TTC549 (cell line): ENCODE results near the gene GMCL1.
"Not testable (repeated sequence)": the region's sequence is repeated elsewhere in the genome, so short reads cannot be mapped to it uniquely, and the experiment has no call there.

Experiments
- FAIRE-seq: peaks from 2 replicates; lab custom pipeline; 2012; peaks lifted over from hg19 to GRCh38; lab: Jason Lieb, UNC

Gene GMCL1

DNA sequence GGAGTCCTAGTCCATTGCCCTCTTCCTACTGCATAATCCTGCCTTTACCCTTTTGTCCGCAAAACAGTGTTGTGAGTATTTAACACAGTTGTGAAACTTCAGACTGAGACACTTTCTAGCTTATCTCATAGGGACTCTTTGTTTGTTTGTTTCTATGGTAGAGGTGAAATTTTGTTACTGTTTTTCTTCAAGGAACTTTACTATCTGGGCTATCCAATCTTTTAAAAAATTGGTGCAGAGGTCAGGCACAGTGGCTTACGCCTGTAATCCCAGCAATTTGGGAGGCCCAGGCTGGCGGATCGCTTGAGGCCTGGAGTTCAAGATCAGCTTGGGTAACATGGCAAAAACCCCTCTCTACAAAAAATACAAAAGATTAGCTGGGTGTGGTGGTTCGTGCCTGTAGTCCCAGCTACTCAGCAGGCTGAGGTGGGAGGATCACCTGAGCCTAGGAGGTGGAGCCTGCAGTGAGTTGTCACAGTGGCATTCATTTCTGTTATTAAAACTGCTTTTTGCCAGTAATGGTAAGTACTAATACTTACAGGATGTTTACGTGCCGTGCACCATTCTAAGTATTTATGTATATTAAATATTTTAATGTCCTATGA is 18.8 kb downstream of the GMCL1 start:
- FAIRE-seq: no peak

DNA sequence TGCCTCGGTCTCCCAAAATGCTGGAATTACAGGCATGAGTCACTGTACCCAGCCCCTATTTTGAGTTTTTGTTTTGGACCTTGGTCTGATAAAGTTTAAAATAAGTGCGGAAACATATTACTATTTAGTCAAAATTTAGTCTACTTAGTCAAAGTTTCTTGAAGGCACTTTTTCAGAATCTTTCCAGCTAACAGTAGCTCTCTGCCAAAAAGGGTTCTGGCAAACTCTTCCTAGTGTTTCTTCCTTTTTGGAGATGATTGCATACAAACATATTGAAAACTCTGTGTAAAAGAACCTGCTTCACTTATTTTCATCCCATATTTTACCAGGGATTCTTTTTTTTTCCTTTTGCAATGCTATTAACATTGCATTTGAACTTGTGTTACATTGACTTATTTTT is 28.8 kb downstream of the GMCL1 start:
- FAIRE-seq: no peak

DNA sequence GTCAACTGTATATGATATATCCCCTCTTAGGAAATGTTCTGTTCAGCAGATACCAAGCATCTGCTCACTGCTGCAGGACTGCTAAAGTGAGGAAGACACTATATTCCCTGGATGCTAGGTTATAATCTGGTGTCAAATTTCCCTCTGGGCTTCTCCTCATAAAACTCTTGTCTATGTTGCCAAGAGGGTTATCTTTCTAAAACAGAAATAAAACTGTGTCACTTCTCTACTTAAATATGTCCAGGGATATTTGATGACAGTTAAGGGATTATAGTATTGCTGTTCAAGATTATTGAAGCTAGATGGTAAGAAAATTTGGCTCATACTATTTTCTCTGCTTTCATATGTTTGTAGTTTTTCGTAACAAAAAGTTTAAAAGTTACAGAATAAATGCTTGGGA is 33.8 kb downstream of the GMCL1 start:
- FAIRE-seq: no peak

DNA sequence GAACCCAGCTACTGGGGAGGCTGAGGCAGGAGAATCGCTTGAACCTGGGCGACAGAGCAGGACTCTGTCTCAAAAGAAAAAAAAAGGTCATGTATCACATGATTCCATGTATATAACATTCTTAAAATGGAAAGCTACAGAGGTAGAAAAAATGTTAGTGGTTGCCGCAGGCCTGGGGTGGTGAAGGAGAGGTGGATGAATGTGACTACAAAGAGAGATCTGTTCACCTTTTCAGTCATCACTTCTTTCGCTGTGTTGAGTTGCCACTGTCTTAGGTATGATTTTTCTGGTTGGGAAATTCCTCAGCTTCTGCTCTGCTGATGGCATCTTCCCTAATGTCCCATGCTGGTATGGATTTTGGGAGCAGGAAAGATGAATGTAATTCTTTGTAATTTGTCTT is 59.0 kb downstream of the GMCL1 start:
- FAIRE-seq: no peak

DNA sequence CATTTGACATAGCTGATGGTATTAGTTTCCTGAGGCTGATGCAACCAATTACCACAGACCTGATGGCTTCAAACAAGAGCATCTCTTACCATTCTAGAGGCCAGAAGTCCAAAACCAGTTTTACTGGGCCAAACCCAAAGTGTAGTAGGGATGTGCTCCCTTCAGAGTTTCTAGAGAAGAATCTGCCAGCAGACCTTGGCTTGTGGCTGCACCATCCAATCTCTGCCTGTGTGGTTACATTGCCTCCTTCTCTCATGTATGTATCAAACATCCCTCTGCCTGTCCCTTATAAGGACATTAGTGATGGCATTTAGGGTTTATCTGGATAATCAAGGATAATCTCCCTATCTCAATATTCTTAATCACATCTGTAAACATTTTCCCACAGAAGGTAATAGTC is 59.8 kb downstream of the GMCL1 start:
- FAIRE-seq: no peak

DNA sequence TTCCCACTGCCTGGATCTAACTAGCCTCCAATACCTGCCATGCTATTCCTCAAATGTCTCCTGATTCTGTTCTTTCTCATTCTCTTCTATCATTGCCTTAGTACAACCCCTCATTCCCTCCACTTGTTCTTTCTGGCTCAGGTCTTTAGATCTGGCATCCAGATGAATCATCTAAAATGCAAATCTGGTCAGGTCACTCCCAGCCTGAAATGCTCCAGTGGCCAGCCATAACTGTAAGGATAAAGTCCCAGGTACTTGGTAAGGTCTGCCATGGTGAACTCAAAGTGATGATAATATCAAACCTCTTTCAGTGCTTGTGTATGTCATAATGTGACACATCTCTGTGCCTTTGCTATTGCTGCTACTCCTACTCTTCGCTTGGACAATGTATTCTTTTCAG is 61.4 kb downstream of the GMCL1 start:
- no peak for FAIRE-seq

DNA sequence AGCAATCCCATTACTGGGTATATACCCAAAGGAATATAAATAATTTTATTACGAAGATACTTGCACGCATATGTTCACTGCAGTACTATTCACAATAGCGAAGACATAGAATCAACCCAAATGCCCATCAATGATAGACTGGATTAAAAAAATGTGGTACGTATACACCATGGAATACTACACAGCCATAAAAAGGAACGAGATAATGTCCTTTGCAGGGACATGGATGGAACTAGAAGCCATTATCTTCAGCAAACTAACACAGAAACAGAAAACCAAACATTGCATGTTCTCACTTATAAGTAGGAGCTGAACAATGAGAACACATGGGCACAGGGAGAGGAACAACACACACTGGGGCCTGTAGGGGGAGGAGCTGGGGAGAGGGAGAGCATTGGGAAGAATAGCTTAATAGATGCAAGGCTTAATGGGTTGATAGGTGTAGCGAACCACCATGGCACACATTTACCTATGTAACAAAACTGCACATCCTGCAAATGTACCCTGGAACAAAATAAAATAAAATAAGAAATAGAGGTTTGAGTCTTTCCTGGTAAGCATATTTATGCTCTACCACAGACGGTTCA is 63.5 kb downstream of the GMCL1 start:
- not testable (repeated sequence) for FAIRE-seq

DNA sequence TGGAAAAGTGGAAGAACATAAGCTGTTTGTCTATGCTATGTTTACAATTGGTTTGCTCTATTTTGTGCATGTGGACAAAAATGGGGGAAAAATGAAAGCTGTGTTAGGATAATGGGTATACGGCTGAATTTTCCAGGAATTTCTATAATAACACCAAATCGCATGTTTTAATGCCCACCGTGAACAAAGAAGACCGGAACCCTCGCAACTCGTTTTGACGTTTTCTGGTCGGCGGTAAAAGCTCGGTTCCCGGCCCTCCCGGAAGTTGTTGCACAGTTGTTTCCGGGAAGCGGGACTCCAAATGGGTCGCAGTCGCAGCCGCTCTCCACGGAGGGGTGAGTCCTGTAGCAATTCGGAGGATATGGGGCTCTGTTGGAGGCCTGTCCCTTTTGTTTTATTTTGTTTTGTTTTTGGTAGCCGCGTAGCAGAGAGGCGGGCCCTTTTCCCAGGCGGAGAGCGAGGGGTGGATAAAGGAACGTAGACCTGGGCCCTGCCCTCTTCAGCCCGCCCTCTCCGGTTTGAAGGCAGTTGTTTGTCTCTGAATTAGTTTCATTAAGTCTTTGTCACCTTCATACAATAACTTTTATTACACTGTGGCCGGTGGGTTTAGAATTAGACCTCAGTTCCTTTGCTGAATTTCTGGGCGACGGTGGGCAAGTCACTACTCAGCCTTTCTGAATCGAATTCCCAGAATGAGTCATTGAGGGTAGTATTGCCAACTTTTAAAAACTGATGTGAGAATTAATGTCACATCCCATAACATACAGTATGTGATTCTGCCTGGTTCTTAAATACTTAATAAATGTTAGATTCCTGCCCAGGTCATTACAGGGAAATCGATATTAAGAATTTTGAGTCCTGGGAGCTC is 64.5 kb downstream of the GMCL1 start, which contains the start of gene SNRNP27:
Gene SNRNP27 (plus strand): TSS at position 273 of the 868 bp plus-strand sequence. CDS start 29 bp downstream, at position 302.
- peak; percentile 20 for FAIRE-seq

DNA sequence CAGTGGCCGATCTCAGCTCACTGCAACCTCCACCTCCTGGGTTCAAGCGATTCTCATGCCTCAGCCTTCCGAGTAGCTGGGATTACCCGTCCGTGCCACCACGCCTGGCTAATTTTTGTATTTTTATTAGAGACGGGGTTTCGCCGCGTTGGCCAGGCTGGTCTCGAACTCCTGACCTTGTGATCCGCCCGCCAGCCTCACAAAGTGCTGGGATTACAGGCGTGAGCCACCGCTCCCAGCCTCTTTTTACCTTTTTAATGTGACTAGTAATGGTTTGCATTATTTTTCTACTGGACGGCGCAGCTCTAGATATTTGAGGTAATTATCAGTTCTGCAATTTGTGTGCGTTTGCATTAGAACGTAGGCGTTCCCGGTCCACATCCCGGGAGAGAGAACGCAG is 65.3 kb downstream of the GMCL1 start:
- not testable (repeated sequence) for FAIRE-seq

DNA sequence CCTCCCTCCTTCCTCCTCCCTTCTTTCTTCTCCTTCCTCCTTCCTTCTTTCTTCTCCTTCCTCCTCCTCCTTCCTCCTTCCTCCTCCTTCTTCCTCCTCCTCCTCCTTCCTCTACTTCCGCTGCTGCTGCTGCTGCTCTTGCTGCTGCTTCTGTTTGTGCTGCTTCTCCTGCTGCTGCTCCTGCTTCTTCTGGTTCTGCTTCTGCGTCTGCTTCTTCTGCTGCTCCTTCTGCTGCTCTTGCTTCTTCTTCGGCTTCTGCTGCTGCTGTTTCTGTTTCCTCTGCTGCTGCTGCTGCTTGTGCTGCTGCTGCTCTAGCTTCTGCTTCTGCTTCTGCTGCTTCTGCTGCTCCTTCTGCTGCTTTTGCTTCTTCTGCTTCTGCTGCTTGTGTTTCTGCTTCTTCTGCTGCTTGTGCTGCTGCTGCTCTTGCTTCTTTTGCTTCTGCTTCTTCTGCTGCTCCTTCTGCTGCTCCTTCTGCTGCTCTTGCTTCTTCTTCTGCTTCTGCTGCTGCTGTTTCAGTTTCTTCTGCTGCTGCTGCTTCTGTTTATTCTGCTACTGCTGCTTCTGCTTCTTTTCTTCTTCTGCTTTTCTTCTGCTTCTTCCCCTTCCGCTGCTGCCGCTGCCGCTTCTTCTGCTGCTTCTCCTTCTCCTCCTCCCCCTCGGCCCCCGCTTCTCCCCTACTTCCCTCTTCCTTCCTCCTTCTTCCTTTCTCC is 72.9 kb downstream of the GMCL1 start:
- no peak for FAIRE-seq

DNA sequence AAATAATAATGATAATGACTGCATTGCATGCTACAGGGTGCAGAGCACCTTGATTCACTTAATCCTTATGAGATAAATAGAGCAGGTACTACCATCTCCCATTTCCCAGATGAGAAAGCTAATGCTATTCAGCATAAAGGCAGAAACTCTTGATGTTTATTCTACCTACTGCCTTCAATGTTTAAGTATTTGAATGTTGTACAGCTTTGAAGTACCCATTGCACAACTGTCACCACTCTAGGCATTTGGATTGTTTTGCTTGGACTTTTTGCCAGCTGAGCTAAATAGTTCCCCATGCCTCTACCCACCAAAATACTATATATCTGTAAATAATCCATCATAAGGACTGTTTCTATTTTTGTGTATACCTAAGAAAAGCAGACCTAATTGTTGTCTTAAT is 77.8 kb downstream of the GMCL1 start:
- FAIRE-seq: no peak

DNA sequence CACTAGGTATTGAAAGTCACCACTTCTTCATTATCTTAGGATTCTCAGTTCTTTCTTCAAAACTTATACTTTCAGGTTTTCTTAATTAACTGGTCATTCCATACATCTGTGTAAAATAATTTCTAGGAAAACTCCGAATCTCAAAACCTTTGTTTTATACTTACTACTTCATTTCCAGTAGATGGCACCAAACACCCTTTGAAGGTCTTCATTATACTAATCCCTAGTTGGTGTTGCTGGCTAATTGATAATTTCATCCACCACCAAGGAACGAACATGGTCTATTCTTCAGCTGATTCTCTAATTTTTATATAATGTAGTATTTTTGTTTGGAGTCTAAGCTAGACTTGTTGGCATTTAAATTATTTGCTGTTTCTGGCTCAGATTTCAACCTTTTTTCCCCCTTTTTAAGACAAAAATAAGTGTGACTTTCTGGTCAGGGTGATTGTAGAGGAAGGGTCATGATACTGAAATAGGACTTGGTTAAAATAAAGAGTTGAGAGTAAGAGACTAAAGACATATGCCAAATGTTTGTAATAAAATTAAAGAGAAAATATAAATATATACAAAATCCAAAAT is 82.6 kb downstream of the GMCL1 start:
- FAIRE-seq: peak; percentile 96

DNA sequence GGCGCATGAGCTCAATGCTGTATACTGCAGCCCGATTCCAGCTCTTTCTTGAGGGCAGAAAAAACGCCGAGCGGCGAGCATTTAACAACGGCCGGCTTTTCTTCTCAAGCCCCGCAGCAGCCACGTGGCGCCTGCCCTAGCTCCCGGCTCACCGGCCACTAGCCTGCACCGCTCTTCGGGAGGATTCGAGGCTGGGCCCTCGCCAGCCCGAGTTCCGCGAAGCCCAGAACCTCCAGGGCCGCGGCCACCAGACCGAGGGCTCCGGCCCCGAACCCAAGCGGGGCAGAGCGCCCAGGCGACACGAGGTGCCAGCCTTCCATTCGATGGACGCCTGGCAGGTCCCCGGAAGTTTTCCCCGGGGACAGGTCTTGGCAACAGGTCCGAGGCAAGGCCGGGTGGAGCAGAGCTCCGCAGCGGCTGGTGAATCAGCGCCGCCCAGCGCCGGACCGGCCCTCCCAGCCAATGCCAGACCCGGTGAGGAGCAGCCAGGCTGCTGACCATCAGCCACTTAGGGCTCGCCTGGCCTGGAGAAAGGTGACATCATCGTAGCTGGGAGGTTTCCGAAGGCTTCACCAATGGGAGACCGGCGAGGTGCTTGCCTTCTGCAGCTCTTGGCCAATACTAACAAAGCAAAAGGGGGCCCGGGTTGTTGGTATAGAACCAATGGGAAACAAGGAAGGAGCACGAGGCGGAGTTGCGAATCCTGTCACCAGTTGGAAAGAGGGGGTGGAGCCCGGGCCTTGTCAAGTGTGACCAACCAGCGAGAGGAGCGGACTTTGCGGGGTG is 84.9 kb downstream of the GMCL1 start:
- FAIRE-seq: peak; percentile 99

DNA sequence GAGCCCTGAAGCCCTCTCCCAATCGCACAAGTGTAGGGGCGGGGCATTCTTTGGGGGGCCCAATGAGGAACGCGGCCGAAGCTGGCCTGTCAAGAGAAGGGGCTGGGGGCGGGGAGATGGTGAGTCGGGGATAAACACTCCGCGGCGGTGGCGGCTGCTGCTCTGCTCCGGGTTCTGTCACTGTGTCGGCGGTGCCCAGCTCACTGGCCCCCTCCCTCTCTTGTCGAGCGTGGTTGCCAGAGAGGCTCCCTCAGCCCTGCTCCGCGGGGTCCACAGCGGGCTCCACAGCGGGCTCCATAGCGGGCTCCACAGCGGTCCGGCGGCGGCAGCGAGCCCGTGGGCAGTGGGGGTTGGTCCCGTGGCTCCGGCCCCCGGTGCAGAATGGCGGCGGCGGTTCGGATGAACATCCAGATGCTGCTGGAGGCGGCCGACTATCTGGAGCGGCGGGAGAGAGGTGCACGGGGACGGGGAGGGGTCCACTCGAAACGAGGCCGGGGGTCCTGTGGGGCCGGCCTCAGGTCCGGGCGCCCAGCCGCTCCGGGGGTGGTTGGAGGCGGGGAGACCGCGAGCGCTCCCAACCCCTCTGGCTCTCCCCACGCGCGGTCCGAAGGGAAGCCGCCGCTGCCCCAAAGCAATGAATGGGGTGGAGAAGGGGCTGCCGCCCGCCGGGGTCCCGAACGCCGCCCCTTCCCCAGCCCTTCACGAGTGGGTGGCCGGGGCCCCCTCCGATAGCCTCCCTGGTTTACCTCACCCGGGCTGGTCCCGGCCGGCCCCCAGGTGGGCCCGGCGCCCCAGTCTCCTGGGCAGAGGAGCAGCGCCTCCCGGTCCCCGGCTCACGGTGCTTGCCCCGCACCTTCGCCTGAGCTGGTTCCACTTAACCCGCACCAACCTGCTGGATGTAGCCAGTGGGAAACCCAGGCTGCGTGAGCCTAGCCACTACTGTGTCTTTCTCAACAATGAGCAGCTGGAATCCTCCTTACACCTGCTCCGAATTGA is 85.8 kb downstream of the GMCL1 start, which contains the start of gene MXD1:
Gene MXD1 (plus strand): TSS at position 160 of the 996 bp plus-strand sequence. CDS start 222 bp downstream, at position 382.
- FAIRE-seq: no peak

DNA sequence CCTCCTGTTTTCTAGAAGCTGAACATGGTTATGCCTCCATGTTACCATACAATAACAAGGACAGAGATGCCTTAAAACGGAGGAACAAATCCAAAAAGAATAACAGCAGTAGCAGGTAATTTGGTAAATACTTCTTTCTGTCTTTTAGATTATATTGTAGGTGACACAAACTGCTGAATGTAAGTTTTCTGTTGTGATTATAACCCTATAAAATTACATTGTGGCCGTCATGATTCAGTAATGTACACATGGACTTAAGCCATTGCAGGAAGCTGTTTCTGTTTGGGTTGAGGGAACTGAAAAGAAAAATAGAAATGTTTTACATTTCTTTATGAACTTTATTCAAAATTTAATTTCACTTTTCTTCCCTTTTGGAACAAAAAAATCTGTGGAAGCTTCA is 86.6 kb downstream of the GMCL1 start:
- no peak for FAIRE-seq

DNA sequence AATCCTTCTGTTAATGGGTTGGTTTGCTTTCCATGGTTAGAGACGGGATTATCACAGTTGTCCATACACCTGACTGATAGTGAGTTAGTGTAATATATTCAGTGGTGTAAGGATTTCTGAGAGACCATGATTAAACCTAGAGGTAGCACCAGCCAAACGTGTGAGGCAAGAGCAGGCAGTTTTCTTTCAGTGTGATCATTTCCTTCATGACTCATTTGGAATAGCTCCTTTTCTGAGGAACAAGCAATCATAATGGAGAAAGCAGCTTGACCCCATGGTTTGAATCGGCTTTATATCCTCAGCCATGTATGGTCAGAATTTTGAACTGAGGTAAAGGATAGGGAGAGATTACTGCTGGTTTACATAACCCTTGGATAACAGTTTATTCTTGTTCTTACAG is 88.4 kb downstream of the GMCL1 start:
- no peak for FAIRE-seq

DNA sequence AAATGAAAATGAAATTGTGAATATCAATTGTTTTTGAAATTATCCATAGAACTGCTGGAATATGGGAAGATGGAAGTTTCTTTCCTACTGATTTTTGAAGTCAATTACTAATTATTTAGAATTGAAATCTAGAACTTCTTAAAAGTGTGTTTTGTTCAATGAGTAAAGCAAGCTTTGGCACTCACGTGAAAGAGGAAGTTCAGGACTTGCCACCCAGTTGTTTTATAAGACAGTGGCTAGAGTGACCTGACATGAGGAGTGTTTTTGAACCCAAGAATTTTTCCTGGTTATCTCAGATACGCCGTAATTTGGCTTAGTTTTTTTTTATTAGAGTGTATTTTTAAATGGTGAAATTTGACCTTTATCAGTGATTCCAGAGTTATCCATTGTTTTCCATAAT is 88.9 kb downstream of the GMCL1 start:
- no peak for FAIRE-seq

DNA sequence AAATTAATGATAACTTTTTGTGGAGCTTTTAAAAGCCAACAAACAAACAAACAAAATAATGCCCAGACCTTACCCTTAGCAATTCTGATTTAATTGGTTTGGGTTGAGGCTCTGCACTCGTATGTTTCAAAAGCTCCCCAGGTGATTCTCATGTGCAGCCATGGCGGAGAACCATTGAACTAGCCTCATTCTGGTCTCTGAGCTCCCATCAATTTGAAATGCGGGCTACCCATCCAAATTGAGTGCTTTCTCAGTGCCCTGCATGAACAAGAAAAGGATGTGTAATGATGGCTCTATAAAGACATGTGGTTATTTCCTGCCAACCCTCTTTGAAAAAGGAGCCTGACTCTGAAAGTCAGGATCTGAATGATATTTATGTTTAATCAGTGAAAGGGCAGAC is 93.7 kb downstream of the GMCL1 start:
- FAIRE-seq: no peak

DNA sequence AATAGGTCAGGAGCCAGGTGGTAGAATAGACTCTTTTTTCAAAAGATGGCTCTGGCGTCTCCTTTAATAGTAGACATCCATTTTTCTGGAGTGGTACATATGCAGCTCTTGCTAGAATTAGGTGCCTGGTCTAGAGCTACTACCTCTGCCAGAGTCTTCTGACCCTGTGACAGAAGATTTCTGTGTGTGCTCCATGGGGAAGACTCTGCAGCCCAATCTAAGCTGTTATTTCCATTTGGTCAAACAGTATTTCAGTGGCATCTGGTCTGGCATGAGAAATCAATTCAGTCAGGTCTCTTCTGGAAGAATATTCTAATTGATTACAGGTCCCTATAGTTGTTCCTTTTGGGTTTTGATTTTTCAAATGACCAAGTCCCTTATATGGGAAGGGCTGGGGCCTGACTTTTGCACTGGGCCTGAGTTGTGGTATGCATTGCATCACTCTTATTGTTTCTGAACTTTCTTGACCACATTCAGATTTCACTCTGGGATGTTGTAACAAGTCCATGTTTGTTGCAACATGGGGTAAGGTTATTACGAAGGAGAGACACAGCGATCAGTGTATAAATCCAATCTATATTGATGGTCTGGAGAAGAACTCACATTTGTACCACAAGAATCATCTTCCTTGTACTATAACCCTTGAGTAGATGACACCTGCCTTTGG is 97.5 kb downstream of the GMCL1 start:
- no peak for FAIRE-seq
